HG03342 (cell line): ENCODE measurements around the gene ETS1.

Experiments used
- ATAC-seq: cut with Tn5 transposase; IDR thresholded peaks from one replicate; pipeline ENCODE4 v1.9.1; 2021; ENCODE audit warnings: mild to moderate bottlenecking, moderate library complexity; ENCODE audit not compliant: unreplicated experiment

Gene ETS1

GRCh38 chr11:128487978-128488377 lies 99.4 kb downstream of the ETS1 start:
- ATAC-seq, result no peak

- no peak for ATAC-seq
Observed at GRCh38 chr11:128484172-128484571, 103.2 kb downstream of the ETS1 start.

- ATAC-seq, result peak; percentile 71
Observed at GRCh38 chr11:128483211-128483788, 104.1 kb downstream of the ETS1 start.

- peak; percentile 50 for ATAC-seq
Observed at GRCh38 chr11:128482512-128483191, 104.7 kb downstream of the ETS1 start.

GRCh38 chr11:128482092-128482491 lies 105.3 kb downstream of the ETS1 start:
- no peak for ATAC-seq

- ATAC-seq, result no peak
Observed at GRCh38 chr11:128481135-128481534, 106.2 kb downstream of the ETS1 start.

- ATAC-seq, result no peak
Observed at GRCh38 chr11:128480665-128481064, 106.7 kb downstream of the ETS1 start.

GRCh38 chr11:128480066-128480465 lies 107.3 kb downstream of the ETS1 start:
- no peak for ATAC-seq

- ATAC-seq, result no peak
Observed at GRCh38 chr11:128479144-128479543, 108.2 kb downstream of the ETS1 start.

GRCh38 chr11:128478305-128478704 lies 109.1 kb downstream of the ETS1 start:
- ATAC-seq, result no peak

GRCh38 chr11:128477811-128478210 lies 109.5 kb downstream of the ETS1 start:
- ATAC-seq, result no peak

- no peak for ATAC-seq
Observed at GRCh38 chr11:128477278-128477677, 110.1 kb downstream of the ETS1 start.

- no peak for ATAC-seq
Observed at GRCh38 chr11:128476729-128477128, 110.6 kb downstream of the ETS1 start.

- ATAC-seq, result no peak
Observed at GRCh38 chr11:128476049-128476448, 111.3 kb downstream of the ETS1 start.

- no peak for ATAC-seq
Observed at GRCh38 chr11:128474036-128474874, 113.1 kb downstream of the ETS1 start.

GRCh38 chr11:128473636-128474035 lies 113.7 kb downstream of the ETS1 start:
- no peak for ATAC-seq

- peak; percentile 62 for ATAC-seq
Observed at GRCh38 chr11:128472128-128473089, 114.9 kb downstream of the ETS1 start.

GRCh38 chr11:128471138-128471661 lies 116.2 kb downstream of the ETS1 start:
- peak; percentile 40 for ATAC-seq

- ATAC-seq, result no peak
Observed at GRCh38 chr11:128470081-128470480, 117.3 kb downstream of the ETS1 start.

- ATAC-seq, result peak; percentile 41
Observed at GRCh38 chr11:128469220-128469619, 118.1 kb downstream of the ETS1 start.
